SW 1271 (cell line): ENCODE data around the gene COMMD1.
"Not testable (repeated sequence)": the region's sequence is repeated elsewhere in the genome, so short reads cannot be mapped to it uniquely, and the experiment has no call there.

ENCODE experiments used
- DNase-seq, 2 experiments: peaks; one replicate each; lab custom pipeline; 2025; lab: John Stamatoyannopoulos, UW

COMMD1 gene

DNA sequence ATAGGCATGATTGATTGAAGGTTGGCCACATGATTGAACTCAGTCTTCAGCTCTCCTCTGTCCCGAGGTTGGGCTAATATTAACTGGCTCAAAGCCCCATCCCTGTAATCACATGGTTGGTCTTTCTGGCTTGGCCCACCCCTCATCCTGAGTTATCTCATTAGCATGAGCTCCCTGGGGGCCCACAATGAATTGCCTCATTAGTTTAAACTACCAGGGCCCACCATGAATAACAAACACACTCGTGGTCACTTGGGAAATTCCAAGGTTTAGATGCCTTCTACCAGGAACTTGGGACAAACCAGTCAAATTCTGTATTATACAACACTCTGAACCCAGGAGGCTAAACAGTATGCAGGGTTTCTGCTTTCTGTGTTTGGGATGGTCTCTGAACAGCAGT, 168.8 kb downstream of the COMMD1 start:
- DNase-seq: no peak

- no peak for DNase-seq
Observed at GRCh38 chr2:62076980-62077638, 171.6 kb downstream of the COMMD1 start.

DNA sequence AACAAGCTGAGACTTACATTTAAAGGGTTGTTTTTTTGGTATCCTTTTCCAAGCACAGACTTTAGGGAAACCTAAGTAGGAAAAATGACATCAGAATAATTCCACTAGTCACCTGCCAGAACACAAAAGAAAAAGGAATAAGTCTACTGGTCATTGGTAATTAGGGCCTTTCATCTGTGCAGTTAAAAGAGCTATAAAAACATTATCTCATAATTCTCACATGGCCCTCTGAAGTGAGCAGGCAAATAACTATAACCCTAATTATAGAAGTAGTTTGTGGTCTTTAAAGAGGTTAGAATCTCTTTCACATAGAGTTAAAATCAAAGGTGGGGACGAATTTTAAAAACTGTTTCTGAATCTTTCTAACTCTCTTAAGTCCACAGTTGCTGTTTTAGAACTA, 179.3 kb downstream of the COMMD1 start:
- DNase-seq: no peak

- no peak for DNase-seq
Observed at GRCh38 chr2:62089658-62090057, 184.2 kb downstream of the COMMD1 start.

DNA sequence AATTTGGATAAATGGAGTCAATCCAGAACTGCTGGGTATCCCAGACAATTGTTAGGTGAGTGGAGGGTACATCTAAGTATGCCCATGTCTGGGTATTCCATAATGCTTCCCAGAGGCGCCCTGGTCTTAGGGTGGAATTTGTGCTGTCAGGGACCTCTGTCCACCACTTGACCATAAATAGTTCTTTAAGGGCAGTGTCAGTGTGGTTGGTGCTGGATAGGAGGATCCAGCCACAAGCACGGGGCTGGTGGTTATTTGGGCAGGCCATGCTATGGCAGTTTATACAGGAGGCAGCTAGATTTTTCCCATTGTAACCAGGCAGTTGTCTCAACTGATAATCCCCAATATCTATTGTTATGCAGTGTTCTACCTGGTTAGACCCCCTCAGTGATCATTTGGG, 186.0 kb downstream of the COMMD1 start:
- no peak for DNase-seq

DNA sequence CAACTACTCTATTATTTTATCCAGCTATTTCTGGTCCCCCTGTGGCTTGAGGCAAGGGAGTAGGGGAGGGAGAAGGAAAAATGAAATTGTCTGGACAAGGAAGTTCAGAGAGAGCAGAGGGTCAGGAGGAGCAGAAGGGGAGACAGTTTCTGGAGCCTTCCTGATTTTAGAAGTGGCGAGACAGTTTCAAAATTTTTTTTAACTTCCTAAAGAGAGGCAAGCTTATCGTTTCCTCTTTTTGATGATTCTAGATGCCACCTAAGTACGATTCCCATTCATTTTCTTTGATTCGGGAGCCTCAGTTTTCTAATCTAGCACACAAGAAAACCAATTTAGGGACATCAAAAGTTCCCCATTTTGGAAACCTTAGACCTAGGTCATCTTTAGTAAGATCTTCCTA, 193.6 kb downstream of the COMMD1 start:
- DNase-seq: no peak

- no peak for DNase-seq
Observed at GRCh38 chr2:62099523-62100175, 194.2 kb downstream of the COMMD1 start.

- DNase-seq: no peak
Observed at GRCh38 chr2:62101886-62102285, 196.4 kb downstream of the COMMD1 start.

DNA sequence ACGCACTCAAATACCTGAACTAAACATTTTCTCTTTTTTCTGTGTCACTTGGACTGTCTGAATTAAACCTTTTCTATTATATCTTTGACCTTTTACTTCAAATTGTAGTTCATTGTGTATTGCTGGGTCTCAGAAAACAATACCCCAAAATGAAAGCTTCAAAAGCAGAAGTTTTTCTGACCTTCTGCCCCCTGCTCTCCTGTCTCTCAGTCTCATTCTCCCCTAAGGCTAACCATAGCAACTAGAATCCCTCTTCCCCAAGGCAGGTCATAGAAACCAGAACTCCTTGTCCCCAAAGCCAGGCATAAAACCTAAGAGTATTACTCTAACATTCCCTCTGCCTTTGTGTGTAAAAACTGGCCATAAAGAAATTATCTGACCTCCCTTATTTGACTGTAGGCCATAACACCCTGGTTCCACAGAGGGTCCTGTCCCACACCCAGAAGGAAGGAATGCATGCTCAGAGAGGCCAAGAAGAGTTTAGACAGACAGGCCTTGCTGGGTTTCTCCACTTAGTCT, 197.0 kb downstream of the COMMD1 start:
- DNase-seq: no peak

GRCh38 chr2:62109554-62109953, 204.1 kb downstream of the COMMD1 start:
- DNase-seq: no peak

DNA sequence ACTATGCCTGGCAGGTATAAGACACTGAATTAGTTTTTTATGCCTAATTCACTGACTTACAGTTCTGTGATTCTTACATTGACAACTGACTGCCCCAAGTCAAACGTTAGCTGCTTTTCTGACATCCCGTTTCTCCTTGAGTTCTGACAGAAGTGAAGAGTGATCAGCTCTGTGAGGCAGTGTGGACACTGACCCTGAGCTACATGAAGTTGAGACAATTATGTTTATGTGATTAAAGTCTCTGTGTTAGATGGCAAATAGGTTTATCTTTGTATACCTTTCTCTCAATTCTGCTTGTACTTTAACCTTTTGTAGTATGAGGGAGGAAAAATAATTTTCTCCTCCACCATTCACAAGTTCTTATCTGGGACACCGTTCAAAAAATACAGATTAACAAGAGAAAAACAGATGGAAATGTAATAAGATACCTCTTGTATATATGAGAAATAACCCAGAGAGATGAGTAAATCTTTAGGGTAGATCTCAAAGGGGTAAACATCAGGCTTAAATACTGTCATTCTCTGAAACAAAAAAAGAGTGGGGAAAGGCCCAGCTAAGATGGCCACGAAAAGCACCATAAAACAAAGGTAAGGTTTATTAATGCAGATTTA, 205.0 kb downstream of the COMMD1 start:
- DNase-seq: no peak

- no peak for DNase-seq
Observed at GRCh38 chr2:62112179-62112578, 206.7 kb downstream of the COMMD1 start.

- DNase-seq: no peak
Observed at GRCh38 chr2:62114564-62114963, 209.1 kb downstream of the COMMD1 start.

DNA sequence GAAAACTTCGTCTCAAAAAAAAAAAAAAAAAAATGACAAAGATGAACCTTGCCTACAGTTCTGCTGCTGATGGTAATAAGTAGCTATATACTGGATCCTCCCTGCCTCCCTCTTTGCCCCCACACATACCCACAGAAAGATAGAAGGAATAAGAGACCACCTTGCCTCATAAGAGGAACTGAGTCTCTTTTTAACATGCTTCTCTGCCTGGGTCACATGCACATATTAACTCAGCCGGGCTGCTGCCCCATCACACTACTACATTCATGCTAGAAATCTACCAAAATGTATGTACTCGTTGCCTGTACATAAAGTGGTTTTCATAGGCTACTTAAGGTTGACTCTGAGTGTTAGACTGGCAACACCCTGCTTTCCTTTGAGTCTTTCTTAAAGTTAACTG, 211.5 kb downstream of the COMMD1 start:
- no peak for DNase-seq

DNA sequence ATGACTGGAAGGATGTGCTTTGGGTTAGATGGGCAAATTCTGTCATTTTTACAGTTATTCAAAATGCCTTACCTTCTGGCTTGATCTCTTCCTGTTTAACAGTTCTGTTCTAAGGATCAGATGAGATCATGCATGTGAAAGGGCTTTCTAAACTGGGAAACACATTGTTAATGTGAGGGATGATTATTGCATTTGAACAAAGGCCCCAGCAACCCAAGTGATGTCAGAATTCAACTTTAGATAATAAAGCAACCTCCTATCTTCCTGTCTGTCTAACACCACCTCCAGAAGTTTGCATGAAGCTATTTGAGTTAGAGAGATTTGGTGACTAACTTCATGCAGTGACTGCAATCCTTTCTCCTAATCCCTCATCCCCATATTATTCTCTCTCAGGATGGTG, 212.7 kb downstream of the COMMD1 start:
- DNase-seq: no peak

DNA sequence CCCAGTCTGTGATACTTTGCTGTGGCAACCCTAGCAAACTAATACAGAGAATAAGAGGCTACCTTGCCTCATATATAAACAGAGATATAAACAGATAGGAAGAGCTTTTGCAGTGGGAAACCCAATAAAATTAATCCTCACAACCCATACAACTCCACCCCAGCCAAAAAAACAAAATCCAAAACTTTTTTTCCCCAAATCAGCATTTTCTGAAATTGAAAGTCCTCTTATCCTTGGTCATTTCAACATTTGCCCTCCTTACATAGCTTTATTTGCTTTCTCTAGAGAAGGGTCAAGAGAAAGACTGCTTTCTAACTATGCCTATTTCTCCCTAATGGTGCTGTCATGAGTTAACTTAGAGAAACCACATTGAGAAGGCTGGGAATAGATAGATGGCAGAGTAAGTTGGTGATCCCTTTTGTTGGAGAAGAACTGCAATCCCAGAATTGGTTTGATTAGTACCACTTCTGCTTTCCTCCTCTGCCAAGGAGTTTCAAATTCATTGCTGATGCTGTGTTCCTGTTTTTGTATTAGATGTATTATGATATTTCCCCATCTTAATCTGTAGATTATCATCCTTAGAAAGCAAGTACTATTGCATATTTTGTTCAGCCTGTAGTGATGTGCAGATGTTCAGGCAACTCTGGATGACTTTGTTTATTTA, 214.0 kb downstream of the COMMD1 start:
- no peak for DNase-seq

DNA sequence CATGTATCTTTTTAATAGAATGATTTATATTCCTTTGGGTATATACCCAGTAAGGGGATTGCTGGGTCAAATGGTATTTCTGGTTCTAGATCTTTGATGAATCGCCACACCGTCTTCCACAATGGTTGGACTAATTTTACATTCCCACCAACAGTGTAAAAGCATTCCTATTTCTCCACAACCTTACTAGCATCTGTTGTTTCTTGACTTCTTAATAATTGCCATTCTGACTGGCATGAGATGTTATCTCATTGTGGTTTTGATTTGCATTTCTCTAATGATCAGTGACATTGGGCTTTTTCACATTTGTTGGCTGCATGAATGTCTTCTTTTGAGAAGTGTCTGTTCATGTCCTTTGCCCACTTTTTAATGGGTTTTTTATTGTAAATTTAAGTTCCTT, 220.8 kb downstream of the COMMD1 start:
- DNase-seq: not testable (repeated sequence)

GRCh38 chr2:62133320-62133823, 227.9 kb downstream of the COMMD1 start:
- DNase-seq: no peak

- DNase-seq: no peak
Observed at GRCh38 chr2:62136956-62137830, 231.7 kb downstream of the COMMD1 start.

DNA sequence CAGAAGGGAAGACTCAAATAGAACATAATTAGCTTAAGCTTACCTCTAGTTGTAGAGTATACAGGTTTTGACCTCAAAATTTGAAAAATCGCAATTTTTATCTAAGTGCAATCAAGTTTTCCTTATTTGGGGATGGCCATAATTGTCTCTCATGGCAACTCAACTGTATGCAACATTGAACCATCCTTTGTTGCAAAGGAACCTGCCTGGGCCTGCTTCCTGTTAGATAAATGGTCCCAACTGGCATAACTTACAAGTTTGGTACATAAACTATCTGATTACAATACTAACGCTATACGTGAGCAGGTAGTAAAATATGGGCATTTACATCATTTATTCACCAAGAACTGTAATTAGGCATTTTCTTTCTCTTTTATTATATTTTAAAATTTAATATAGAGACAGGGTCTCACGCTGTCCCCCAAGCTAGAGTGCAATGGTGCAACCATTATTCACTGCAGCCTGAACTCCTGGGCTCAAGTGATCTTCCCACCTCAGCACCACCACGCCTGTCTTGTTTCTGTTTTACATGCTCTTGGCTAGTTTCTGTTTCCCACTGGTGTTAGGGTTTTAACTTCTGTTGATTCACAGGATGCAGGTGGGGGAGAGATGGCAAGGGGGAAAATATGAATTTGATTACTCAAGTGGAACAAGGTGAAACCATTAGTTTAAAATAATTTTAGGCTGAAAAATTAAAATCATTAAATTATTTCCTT, 235.1 kb downstream of the COMMD1 start:
- DNase-seq: no peak
